Thyroid gland (tissue), 4 donors: ENCODE results near the gene FOXF2.

Experiments used
- CTCF ChIP-seq, 6 experiments: fragments of 200-600 bp in 3 of 6; fragments of 450-650 bp in 3 of 6; sonication (generic) in 3 of 6; IDR thresholded peaks; one replicate each; pipeline ENCODE4 v1.5.1; 2016 to 2019; ENCODE audit warnings: antibody characterized with exemption in 6 of 6, mild to moderate bottlenecking in 2 of 6, inconsistent platforms in 1 of 6, moderate library complexity in 1 of 6
- POLR2A ChIP-seq, 2 donors: fragments of 450-650 bp; IDR thresholded peaks; one replicate each; pipeline ENCODE4 v1.6.1; 2017; ENCODE audit warnings: antibody characterized with exemption in 2 of 2, mild to moderate bottlenecking in 2 of 2, moderate library complexity in 1 of 2

GRCh38 chr6:1417718-1418117 is 28.3 kb downstream of the FOXF2 start:
- no peak for TF ChIP-seq POLR2A (IDR thresholded peaks at IDR 0.05)
- TF ChIP-seq CTCF (IDR thresholded peaks at IDR 0.05): no peak
